Thyroid gland (tissue), 4 donors: ENCODE measurements around the gene SSTR4. TPM values are rescaled to one million over a fixed set of nuclear protein-coding genes. Genes with fewer than 3 reads are reported as not detected.
"Not testable (repeated sequence)": the region's sequence is repeated elsewhere in the genome, so short reads cannot be mapped to it uniquely, and the experiment has no call there.

ENCODE experiments used
- DNase-seq, 2 donors: peaks; one replicate each; pipeline ENCODE4 v3.0.0-alpha.2; 2019
- H3K27ac ChIP-seq, 3 donors: fragments of 200-600 bp; sonication (generic); 1 replicate in 2 of 3; 2 replicates in 1 of 3; pipeline ENCODE4 v1.5.1; 2016 to 2019; ENCODE audit warnings: mild to moderate bottlenecking in 1 of 3, moderate library complexity in 1 of 3
- H3K27me3 ChIP-seq: fragments of 200-600 bp; sonication (generic); one replicate; pipeline ENCODE4 v1.5.1; 2019
- H3K36me3 ChIP-seq, 2 donors: fragments of 200-600 bp; sonication (generic); one replicate each; pipeline ENCODE4 v1.5.1; 2016 to 2019
- H3K4me1 ChIP-seq, 2 donors: fragments of 200-600 bp; sonication (generic); one replicate each; pipeline ENCODE4 v1.5.1; 2017 to 2019
- H3K4me3 ChIP-seq, 3 donors: fragments of 200-600 bp; sonication (generic); replicated peaks in 1 of 3; 1 replicate in 2 of 3; 2 replicates in 1 of 3; pipeline ENCODE4 v1.5.1; 2016; ENCODE audit warnings: mild to moderate bottlenecking in 1 of 3
- H3K9me3 ChIP-seq: fragments of 200-600 bp; sonication (generic); one replicate; pipeline ENCODE4 v1.5.1; 2017
- POLR2A ChIP-seq, 2 donors: fragments of 450-650 bp; IDR thresholded peaks; one replicate each; pipeline ENCODE4 v1.6.1; 2017; ENCODE audit warnings: antibody characterized with exemption in 2 of 2, mild to moderate bottlenecking in 2 of 2, moderate library complexity in 1 of 2
- WGBS, 2 donors: methylation state at CpG; one replicate each; pipeline ENCODE4 v1.1.5; 2017; 5-methylcytosine and 5-hydroxymethylcytosine counted together
- intact Hi-C: fragments of 100-400 bp; cut with DNase I; formaldehyde crosslinking; loops from one replicate; pipeline ENCODE4 v1.15.1; 2023
- total RNA-seq, 4 donors: library from RNA; depleted of rRNA; stranded (reverse); fragments of >200 nt; gene quantifications; one replicate each; pipeline ENCODE4 v1.2.3, GENCODE V29; 2016
- TF ChIP-seq, protein P1 (sequence below), 6 experiments: fragments of 200-600 bp in 3 of 6; fragments of 450-650 bp in 3 of 6; sonication (generic) in 3 of 6; IDR thresholded peaks; one replicate each; pipeline ENCODE4 v1.5.1; 2016 to 2019; ENCODE audit warnings: antibody characterized with exemption in 6 of 6, mild to moderate bottlenecking in 2 of 6, inconsistent platforms in 1 of 6, moderate library complexity in 1 of 6

The SSTR4 gene
- total RNA-seq, 4 donors from 2014 or later, result not detected

GRCh38 chr20:23021541-23021940, 13.6 kb upstream of the SSTR4 start:
- intact Hi-C loops, result no loop called here
- no peaks in the 10 kb centered on the region for H3K27me3 ChIP-seq
- H3K4me3 ChIP-seq, result no peak overlapping the region
- H3K27ac ChIP-seq, result no peak overlapping the region
- no peak for DNase-seq
- no peak for TF ChIP-seq POLR2A (IDR thresholded peaks at IDR 0.05)
- TF ChIP-seq, protein P1, sequence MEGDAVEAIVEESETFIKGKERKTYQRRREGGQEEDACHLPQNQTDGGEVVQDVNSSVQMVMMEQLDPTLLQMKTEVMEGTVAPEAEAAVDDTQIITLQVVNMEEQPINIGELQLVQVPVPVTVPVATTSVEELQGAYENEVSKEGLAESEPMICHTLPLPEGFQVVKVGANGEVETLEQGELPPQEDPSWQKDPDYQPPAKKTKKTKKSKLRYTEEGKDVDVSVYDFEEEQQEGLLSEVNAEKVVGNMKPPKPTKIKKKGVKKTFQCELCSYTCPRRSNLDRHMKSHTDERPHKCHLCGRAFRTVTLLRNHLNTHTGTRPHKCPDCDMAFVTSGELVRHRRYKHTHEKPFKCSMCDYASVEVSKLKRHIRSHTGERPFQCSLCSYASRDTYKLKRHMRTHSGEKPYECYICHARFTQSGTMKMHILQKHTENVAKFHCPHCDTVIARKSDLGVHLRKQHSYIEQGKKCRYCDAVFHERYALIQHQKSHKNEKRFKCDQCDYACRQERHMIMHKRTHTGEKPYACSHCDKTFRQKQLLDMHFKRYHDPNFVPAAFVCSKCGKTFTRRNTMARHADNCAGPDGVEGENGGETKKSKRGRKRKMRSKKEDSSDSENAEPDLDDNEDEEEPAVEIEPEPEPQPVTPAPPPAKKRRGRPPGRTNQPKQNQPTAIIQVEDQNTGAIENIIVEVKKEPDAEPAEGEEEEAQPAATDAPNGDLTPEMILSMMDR (IDR thresholded peaks at IDR 0.05), result no peak
- peaks cover 0 to 19% of the 10 kb centered on the region in 2 donors for H3K4me1 ChIP-seq
- 75 to 82% methylated on average over 1 of the region's 1 CpG for WGBS, 2 donors
- no peaks in the 10 kb centered on the region for H3K9me3 ChIP-seq
- no peaks in the 10 kb centered on the region for H3K36me3 ChIP-seq

DNA sequence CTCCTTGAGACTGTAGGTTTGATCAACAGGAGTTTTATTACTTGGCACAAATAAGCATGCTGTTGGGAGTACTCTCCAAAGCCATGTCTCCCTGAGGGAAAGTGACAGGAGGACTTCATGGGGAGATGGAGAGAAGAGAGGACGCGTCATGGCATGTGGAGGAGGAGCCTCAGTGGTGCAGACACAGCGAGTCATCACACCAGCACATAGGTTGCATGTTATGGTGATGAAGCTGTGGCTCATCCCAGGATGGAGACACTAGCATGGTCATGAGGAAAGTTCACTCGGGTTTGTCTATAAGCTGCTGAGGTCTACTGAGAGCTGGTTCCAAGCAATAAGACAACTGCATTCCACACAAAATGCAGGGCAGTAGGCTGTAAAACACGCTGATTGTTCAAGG, 13.2 kb upstream of the SSTR4 start:
- no peak for DNase-seq
- Histone ChIP-seq H3K4me1 (peaks cover 0 to 18% of the 10 kb centered on the region in 2 donors), H3K27me3 (no peaks in the 10 kb centered on the region), H3K27ac (no peak overlapping the region), H3K4me3 (no peak overlapping the region), H3K9me3 (no peaks in the 10 kb centered on the region), H3K36me3 (no peaks in the 10 kb centered on the region)
- no peak for TF ChIP-seq POLR2A (IDR thresholded peaks at IDR 0.05)
- TF ChIP-seq, protein P1 (IDR thresholded peaks at IDR 0.05), result no peak
- intact Hi-C loops, result no loop called here
- 93 to 98% methylated on average over 5 of the region's 5 CpGs for WGBS, 2 donors

- Histone ChIP-seq H3K4me1 (peaks cover 0 to 9% of the 10 kb centered on the region in 2 donors), H3K36me3 (no peaks in the 10 kb centered on the region), H3K4me3 (no peak overlapping the region), H3K9me3 (no peaks in the 10 kb centered on the region), H3K27me3 (no peaks in the 10 kb centered on the region), H3K27ac (no peak overlapping the region)
- intact Hi-C loops, result no loop called here
- WGBS, 2 donors, result 78 to 82% methylated on average over 4 of the region's 4 CpGs
- TF ChIP-seq POLR2A (IDR thresholded peaks at IDR 0.05), result no peak
- TF ChIP-seq, protein P1 (IDR thresholded peaks at IDR 0.05), result no peak
- DNase-seq, result no peak
Measured at GRCh38 chr20:23022849-23023248, 12.3 kb upstream of the SSTR4 start.

DNA sequence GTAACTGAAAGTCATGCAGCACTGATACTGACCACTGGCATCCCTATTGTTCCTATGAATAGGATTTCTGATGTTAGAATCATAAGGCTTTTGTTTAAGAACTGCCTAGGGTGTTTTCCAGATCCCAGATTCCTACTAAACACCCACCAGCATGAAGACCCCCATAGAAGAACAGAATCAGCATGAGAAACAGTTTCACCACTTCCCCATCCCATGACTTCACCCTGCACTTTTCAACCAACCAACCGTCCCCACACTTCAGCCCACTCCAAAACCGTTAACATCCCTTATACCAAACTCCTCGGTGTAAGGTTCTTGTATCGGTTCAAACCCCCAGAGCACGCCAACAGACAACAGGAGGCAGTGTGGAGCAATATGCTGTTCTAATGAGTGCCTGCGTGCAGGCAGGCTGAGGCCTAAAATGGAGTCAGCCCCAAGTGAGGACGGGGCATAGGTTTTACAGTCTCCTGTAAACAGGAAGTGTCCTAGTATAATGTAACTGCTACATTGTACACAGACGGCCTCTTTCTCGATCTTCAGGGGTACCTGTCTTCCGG, 11.4 kb upstream of the SSTR4 start:
- Histone ChIP-seq H3K4me3 (no peak overlapping the region), H3K4me1 (peaks cover 0 to 7% of the 10 kb centered on the region in 2 donors), H3K27me3 (no peaks in the 10 kb centered on the region), H3K36me3 (no peaks in the 10 kb centered on the region), H3K9me3 (no peaks in the 10 kb centered on the region), H3K27ac (no peak overlapping the region)
- TF ChIP-seq POLR2A (IDR thresholded peaks at IDR 0.05), result no peak
- TF ChIP-seq, protein P1 (IDR thresholded peaks at IDR 0.05), result no peak
- 88 to 92% methylated on average over 10 of the region's 10 CpGs for WGBS, 2 donors
- DNase-seq, result no peak
- intact Hi-C loops, result no loop called here

GRCh38 chr20:23024701-23025100, 10.4 kb upstream of the SSTR4 start:
- no peak overlapping the region for H3K4me3 ChIP-seq
- no peaks in the 10 kb centered on the region for H3K27me3 ChIP-seq
- no peak for TF ChIP-seq POLR2A (IDR thresholded peaks at IDR 0.05)
- TF ChIP-seq, protein P1 (IDR thresholded peaks at IDR 0.05), result no peak
- no peaks in the 10 kb centered on the region for H3K9me3 ChIP-seq
- intact Hi-C loops, result no loop called here
- no peak for DNase-seq
- H3K36me3 ChIP-seq, result no peaks in the 10 kb centered on the region
- H3K27ac ChIP-seq, result no peak overlapping the region
- peaks cover 0 to 1% of the 10 kb centered on the region in 2 donors for H3K4me1 ChIP-seq
- 73 to 75% methylated on average over 3 of the region's 3 CpGs for WGBS, 2 donors

- H3K27ac ChIP-seq, H3K36me3 ChIP-seq, H3K4me3 ChIP-seq, H3K27me3 ChIP-seq, H3K9me3 ChIP-seq, DNase-seq, intact Hi-C loops, H3K4me1 ChIP-seq: not testable (repeated sequence)
- 92 to 95% methylated on average over 14 of the region's 14 CpGs for WGBS, 2 donors
Measured at GRCh38 chr20:23025503-23025902, 9.6 kb upstream of the SSTR4 start.
